RCC 7860 (cell line): ENCODE results near the gene TNS2.
A peak's percentile ranks its signal among the peaks of the same experiment; 100 is the strongest.
"Not testable (repeated sequence)": the region's sequence is repeated elsewhere in the genome, so short reads cannot be mapped to it uniquely, and the experiment has no call there.

ENCODE experiments used
- DNase-seq: peaks from one replicate; pipeline ENCODE4 v3.0.0-alpha.2; 2015; ENCODE audit warnings: low spot score
- FAIRE-seq: peaks from 2 replicates; lab custom pipeline; 2012; peaks lifted over from hg19 to GRCh38; lab: Jason Lieb, UNC

Gene TNS2, protein sequence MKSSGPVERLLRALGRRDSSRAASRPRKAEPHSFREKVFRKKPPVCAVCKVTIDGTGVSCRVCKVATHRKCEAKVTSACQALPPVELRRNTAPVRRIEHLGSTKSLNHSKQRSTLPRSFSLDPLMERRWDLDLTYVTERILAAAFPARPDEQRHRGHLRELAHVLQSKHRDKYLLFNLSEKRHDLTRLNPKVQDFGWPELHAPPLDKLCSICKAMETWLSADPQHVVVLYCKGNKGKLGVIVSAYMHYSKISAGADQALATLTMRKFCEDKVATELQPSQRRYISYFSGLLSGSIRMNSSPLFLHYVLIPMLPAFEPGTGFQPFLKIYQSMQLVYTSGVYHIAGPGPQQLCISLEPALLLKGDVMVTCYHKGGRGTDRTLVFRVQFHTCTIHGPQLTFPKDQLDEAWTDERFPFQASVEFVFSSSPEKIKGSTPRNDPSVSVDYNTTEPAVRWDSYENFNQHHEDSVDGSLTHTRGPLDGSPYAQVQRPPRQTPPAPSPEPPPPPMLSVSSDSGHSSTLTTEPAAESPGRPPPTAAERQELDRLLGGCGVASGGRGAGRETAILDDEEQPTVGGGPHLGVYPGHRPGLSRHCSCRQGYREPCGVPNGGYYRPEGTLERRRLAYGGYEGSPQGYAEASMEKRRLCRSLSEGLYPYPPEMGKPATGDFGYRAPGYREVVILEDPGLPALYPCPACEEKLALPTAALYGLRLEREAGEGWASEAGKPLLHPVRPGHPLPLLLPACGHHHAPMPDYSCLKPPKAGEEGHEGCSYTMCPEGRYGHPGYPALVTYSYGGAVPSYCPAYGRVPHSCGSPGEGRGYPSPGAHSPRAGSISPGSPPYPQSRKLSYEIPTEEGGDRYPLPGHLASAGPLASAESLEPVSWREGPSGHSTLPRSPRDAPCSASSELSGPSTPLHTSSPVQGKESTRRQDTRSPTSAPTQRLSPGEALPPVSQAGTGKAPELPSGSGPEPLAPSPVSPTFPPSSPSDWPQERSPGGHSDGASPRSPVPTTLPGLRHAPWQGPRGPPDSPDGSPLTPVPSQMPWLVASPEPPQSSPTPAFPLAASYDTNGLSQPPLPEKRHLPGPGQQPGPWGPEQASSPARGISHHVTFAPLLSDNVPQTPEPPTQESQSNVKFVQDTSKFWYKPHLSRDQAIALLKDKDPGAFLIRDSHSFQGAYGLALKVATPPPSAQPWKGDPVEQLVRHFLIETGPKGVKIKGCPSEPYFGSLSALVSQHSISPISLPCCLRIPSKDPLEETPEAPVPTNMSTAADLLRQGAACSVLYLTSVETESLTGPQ (N-terminal part only)

DNA sequence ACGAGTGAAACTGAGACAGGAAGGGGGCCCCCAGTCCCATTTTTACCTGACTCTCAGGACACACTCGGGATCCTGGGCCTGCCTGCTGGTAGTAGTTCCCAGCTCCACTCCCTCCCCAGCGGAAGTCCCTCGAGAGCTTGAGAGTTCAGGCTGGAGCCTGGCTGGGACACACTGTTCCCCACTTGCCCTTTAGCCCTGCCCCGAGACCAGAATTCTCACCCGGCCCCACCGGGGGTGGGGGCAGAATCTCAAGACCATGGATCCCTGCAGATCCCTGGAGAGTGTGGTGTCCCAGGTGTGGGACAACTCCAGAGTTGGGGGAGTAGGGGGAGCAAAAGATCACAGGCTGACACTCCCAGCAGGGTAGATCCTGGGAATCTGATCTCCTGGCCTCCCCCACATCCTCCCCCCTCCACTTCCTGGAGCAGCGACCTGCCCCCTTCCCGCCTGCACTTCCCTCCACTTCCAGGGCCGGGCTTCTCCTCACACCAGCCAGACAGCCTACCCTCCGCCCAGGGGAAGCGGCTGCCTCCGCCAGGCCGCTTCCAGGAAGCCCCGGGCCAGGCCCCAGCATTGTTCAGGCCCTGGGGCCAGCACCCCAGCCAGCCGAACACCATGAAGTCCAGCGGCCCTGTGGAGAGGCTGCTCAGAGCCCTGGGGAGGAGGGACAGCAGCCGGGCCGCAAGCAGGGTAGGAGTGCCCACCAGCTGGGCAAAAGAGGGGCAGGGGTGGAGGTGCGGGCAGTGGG, at the start of gene TNS2:
Gene TNS2 (plus strand): TSS at position 495 of the 748 bp plus-strand sequence. CDS start 121 bp downstream, at position 616.
- DNase-seq (peak; percentile 38), FAIRE-seq (no peak)

DNA sequence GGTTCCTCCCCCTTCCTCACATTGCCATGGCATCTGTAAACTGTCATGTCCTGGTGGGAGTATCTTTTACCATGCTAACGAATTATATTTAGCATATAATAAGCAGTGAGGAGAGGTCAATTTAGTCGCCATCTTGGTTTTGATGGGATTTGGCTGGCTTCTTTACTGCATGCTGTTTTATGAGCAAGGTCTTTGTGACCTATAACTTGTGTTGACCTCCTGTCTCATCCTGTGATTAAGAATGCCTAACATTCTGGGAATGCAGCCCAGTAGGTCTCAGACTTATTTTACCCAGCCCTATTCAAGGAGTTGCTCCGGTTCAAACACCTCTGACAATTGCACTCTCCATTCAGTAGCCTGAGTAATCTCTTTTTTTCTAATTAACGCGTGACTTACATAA, 45.7 kb upstream of the TNS2 start:
- FAIRE-seq (no peak), DNase-seq (peak; percentile 56)

DNA sequence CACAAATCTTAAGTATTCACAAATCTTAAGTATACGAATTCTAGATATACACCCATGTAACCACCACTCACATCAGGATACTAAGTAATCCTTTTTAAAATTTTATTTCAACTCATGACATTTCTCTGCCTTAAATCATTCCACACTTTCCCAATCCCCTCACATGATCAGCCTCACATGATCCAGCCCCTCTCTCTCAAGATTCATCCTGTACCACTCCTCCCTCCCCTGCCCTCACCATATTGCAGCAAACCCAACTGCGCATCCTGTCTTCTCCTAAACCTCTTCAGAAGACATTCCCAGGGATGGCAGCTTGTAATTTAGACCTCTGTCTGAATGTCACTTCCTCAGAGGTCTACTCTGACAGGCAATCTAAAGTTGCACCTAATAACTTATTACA, 45.3 kb upstream of the TNS2 start:
- DNase-seq (no peak), FAIRE-seq (no peak)

DNA sequence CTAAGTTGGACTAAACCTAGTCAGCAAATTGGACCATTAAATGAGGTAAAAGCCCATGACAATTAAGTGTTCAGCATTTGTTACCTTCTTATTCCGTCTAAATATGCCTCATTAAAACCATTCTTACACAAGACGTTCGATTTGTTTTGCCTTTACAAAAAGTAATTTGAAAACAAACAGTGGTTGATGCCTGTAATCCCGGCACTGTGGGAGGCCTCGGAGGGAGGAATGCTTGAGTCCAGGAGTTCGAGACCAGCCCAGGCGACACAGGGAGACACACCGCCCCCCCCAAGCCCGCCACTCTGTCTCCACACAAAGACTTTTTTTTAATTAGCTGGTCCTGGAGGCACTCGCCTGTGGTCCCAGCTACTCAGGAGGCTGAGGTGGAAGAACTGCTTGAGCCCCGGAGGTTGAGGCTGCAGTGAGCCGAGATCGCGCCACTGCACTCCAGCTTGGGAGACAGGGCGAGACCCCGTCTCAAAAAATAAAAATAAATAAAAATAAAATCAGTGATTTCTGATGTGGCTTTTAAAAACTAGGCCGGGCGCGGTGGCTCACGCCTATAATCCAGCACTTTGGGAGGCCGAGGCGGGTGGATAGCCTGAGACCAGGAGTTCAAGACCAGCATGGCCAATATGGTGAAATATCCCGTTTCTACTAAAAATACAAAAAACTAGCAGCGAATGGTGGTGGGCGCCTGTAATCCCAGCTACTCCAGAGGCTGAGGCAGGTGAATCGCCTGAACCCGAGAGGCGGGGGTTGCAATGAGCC, 44.5 kb upstream of the TNS2 start:
- DNase-seq (no peak), FAIRE-seq (no peak)

DNA sequence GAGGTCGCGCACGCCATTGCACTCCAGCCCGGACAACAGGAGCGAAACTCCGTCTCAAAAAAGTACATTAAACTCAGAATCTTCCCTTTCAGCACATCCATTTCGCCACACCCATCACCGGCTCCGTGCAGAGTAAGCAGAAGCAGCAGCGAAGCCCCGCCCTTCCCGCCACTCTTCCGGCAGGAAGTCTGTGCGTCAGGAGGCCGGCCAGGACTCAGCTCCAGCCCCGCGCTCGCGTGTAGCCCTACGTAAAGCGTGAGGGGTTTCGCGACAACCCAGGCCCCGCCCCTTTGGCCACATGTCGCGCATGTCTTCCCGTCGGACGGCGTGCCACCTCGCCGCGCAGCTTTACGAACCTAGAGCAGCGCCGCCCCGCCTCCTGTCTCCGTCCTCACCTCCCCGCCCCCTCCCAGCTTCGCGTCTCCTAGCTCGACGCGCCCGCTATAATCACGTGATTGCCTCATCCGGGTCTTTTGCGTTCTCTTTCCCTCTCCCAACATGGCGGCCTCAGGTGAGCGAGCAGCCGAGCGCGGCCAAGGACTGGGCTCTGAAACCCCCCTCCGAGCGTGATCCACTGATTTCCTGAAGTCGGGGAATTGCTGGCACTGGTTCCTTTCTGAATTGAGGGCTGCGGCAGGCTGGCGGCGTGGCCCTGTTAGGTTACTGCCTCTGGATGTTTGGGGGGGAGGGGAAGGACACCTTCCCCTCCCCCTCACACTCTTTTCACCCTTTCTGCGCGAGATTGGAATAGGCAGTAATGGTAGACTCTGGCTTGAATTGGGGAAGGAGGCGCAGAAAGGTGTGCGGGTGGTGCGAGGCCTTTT, 43.7 kb upstream of the TNS2 start, which contains the start of gene EIF4B:
Gene EIF4B (plus strand): TSS at position 471 of the 824 bp plus-strand sequence. CDS start 28 bp downstream, at position 499.
- peak; percentile 97 for DNase-seq
- FAIRE-seq = peak; percentile 84

DNA sequence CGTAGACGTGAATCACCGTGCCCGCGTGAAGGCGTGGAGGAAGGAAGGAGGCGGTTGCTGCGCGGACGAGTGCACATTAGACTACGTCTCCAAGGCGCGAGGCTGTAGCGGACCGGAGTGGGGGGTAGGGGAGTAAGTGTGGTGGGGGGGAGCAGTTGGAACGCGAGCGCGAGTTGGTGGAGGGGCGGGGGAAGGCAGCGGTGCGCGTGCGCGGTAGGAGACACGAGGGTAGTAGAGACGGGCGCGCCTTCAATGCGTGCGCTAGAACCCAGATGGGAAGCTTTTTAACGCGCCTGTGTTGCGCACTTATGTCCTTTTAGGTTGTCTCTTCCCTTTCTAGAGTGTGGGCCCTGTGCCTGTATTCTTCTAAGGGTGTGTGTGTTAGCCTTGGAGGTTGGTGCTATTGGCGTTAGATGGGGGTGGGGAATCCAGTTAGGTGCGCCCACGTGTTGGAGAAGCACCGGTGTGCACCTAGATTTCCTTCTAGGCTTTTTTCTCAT, 43.0 kb upstream of the TNS2 start:
- DNase-seq = peak; percentile 71
- no peak for FAIRE-seq

DNA sequence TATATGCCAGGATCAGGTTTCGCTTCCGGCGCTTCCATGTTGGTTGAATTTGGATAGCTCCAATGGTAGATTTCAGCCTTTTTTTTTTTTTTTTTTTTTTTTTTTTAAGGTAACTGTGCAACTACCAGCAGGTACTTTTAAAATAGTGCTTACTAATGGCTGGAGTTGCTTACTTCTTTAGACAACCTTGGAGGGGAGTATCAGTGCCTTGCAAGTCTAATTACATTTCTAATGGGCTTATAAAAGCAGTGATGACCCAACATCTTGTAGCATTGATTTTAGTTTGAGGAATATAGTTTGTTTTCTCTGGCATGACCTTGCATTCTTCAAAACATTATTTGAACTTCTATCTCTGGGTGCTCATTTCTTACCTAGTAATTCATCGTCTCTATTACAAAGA, 42.5 kb upstream of the TNS2 start:
- no peak for DNase-seq
- FAIRE-seq = no peak

DNA sequence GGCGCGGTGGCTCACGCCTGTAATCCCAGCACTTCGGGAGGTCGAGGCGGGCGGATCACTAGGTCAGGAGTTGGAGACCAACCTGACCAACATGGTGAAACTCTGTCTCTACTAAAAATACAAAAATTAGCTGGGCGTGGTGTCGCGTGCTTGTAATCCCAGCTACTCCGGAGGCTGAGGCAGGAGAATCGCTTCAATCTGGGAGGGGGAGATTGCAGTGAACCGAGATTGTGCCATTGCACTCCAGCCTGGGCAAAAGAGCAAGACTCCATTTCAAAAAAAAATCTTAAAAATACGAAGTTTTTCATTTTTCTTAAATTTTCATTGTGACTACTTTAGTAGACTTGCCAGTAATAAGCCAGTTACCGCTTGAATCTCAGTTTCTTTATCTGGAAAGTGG, 41.1 kb upstream of the TNS2 start:
- not testable (repeated sequence) for DNase-seq, FAIRE-seq

DNA sequence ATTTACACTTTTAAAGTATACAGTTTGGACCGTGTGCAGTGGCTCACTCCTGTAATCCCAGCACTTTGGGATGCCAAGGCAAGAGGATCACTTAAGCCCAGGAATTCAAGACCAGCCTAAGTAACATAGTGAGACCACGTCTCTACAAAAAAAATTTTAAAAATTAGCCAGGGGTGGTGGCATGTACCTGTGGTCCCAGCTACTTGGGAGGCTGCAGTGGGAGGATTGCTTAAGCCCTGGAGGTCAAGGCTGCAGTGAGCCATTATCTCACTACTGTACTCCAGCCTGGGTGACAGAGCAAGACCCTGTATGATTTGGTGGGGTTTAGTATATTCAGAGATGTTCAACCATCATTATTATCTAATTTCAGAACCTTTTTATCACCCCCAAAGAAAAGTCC, 38.9 kb upstream of the TNS2 start:
- no peak for DNase-seq
- no peak for FAIRE-seq

DNA sequence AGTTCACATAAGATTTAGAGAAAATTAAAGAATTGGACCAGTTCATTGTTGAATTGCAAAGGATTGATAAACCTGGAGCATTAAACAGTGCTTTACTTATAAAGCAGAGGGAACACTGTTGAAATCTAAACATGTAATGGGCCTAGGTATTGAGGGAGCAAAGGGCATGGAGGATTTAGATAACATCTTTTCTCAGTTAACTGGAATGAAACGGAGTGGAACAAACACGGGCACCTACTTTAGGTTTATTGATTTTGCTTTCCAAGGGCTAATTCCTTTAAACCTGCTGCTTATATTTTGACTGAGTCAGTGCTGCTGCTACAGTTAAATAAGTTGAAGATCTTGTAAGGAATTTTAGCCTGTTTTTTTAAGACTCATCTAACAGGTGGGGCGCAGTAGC, 38.0 kb upstream of the TNS2 start:
- DNase-seq (no peak), FAIRE-seq (no peak)

DNA sequence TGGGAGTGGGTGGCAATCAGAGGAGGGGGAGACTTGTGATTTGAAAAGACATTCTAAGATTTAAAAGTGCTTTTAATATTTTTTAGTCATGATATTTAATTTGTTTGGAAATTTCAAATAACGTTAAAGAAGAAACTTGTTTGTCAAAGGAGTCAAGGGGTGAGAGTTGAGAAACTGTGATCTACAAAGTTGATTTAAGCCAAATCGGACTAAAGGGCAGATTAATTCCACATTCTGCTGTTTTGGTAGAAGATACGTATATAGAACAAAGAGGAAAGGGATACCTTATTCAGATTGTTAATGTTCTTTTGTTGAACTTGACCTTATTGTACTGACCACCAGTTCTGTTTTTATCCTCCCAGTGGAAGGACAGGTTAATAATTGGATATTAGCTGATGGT, 36.9 kb upstream of the TNS2 start:
- DNase-seq (no peak), FAIRE-seq (no peak)

DNA sequence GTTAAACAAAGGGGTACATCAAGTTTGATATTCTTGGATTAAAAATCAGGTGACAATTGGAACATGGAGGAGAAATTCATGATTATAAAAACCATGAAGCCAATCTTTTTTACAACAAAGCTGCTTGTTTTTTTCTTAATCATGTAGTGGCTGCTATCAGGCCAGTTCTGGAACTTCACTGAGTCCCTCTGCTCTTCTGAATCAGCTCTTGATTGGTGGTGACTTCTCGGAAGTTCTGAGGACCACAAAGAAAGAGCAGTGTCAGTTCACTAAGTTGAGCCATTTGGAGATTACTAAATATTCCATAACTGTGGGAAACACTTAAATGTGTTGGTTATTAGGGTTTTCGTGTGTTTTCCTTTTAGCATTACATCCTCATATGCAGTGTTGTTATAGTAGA, 35.2 kb upstream of the TNS2 start:
- no peak for FAIRE-seq
- no peak for DNase-seq

DNA sequence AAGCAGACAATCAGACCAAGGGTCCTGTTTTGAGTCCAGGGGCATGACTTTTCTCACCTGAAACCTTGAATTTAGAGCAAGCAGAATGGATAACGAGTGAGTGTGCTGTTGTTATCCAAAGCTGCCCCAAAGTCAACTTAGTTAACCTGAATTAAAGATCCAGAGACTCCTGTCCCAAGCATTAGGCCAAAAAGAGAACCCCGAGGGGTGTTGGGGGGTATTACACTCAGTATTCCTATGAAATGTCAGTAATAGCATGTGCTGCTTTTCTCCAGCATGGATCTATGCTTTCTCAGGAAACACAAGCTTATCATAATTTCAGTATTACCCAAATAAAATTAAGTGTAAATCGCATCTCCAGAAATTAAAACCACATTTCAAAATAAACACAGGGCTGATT, 24.6 kb upstream of the TNS2 start:
- DNase-seq = no peak
- FAIRE-seq = no peak

DNA sequence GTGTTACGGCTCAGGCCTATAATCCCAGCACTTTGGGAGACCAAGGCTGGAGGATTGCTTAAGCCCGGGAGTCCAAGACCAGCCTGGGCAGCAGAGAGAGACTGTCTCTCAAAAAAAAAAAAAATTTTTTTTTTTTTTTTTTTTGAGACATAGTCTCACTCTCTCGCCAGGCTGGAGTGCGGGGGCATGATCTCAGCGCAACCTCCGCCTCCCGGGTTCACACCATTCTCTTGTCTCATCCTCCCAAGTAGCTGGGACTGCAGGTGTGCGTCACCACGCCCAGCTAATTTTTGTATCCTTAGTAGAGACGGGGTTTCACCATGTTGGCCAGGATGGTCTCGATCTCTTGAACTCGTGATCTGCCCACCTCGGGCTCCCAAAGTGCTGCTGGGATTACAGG, 22.9 kb upstream of the TNS2 start:
- not testable (repeated sequence) for FAIRE-seq, DNase-seq

DNA sequence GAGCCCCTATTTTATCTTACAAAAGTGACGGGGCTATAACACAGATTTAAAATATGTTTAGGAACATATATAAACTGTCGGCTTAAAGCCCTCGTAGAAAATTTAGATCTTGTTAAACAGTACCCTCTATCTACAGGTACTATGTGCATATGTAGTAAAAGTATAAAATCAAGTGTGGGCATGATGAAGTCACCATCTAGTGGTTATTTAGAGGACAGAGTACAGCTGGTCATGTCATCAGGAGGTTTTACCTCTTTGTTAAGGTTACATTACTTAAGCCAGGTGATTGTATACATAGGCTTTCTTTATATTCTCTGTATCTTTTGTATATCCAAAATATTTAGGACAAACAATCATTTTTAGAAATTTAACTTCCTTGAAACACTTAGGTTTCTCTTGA, 18.2 kb upstream of the TNS2 start:
- no peak for DNase-seq
- no peak for FAIRE-seq

DNA sequence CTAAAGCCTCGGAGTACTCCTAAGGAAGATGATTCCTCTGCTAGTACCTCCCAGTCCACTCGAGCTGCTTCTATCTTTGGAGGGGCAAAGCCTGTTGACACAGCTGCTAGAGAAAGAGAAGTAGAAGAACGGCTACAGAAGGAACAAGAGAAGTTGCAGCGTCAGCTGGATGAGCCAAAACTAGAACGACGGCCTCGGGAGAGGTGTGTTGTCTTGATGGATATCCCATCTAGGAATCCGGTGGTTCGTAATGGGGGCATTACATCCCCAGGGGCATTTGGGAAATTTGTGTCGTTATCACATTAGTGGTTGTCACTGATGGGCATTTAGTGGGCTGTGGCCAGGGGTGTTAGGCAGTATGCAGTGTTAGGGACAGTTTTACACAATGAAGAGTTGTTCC, 16.0 kb upstream of the TNS2 start:
- not testable (repeated sequence) for FAIRE-seq, DNase-seq

DNA sequence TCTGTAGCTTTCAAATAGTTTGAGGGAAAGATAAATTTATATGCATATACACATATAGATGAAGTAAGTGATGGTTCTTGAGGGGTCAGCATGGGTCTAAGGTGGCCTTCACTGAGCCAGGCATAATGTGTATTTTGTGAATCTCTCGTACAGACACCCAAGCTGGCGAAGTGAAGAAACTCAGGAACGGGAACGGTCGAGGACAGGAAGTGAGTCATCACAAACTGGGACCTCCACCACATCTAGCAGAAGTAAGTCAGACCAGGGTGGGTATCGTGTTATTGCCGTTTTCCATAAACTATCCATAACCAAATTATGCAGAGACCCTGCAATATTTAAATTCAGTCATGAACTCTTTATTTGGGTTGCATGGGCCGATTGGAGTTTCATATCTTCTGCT, 15.4 kb upstream of the TNS2 start:
- no peak for FAIRE-seq
- no peak for DNase-seq

DNA sequence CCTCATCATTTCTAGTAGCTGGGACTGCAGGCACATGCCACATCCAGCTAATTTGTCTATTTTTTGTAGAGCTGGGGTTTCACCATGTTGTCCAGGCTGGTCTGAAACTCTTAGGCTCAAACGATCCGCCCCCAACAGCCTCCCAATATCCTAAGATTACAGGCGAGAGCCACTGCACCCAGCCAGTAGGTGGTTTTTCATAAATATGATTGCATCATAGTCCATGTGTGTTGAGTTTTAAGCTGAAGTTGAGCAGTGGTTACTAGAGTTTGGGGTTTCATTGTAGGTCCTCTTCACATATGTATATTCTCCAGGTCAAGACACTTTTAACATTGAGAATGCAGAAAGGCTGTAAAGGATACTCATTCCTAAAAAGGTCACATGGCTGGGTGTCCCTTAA, 13.1 kb upstream of the TNS2 start:
- DNase-seq = no peak
- FAIRE-seq = no peak
